Anterior cingulate cortex (tissue), 58 donors: Measurements from ENCODE around the gene KIAA0825.
A peak's percentile ranks its signal among the peaks of the same experiment; 100 is the strongest.

Experiments used
- DNase-seq, 58 donors: peaks; one replicate each; lab custom pipeline; 2025; lab: John Stamatoyannopoulos, UW

The KIAA0825 gene

DNA sequence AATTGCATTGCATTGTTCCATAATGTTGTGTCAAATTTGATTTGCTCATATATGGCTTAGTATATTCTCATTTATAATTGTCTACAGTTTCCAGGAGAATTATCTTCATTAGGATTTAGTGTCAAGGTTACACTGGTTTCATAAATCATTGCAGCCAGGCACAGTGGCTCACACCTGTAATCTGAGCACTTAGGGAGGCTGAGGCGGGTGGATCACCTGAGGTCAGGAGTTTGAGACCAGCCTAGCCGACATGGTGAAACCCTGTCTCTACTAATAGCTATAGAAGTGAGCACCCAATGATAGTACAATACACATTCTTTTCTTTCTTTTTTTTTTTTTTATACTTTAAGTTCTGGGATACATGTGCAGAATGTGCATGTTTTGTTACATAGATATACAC is 282.5 kb downstream of the KIAA0825 start:
- no peak for DNase-seq

DNA sequence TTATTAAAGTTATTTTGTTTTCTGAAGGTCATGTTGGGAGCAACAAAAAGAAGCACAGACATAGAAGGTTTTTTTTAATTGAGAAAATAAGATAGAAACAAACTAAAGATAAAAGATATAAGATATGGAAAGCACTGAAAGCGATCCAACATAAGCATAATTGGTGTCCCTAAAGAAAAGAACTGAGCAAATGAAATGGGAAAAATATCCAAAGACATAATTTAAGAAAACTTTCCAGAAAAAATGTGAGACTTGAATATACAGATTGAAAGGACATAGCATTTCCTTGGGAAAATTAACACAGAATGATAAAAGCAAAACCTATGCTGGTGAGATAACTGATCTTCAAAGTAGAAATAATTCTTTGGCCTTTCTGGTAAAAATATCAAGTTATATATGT is 289.3 kb downstream of the KIAA0825 start:
- DNase-seq = no peak

DNA sequence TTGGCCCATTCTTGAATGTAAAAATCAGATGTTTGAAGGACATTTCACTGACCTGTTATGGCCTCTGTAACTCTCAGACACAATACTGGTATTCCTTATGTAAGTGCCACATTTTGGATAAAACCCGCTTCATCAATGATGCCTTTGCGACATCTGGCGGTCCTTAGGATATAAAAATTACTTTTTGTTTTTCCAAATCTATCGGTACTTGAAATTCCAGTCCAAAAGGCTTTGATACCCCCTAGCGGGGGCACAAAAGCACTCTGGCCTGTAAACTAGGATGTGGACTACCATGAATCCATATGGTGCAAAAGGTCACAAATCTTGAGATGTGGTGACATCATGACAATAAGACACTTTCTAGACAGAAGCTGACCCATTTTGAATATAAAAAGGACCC is 291.8 kb downstream of the KIAA0825 start:
- no peak for DNase-seq

DNA sequence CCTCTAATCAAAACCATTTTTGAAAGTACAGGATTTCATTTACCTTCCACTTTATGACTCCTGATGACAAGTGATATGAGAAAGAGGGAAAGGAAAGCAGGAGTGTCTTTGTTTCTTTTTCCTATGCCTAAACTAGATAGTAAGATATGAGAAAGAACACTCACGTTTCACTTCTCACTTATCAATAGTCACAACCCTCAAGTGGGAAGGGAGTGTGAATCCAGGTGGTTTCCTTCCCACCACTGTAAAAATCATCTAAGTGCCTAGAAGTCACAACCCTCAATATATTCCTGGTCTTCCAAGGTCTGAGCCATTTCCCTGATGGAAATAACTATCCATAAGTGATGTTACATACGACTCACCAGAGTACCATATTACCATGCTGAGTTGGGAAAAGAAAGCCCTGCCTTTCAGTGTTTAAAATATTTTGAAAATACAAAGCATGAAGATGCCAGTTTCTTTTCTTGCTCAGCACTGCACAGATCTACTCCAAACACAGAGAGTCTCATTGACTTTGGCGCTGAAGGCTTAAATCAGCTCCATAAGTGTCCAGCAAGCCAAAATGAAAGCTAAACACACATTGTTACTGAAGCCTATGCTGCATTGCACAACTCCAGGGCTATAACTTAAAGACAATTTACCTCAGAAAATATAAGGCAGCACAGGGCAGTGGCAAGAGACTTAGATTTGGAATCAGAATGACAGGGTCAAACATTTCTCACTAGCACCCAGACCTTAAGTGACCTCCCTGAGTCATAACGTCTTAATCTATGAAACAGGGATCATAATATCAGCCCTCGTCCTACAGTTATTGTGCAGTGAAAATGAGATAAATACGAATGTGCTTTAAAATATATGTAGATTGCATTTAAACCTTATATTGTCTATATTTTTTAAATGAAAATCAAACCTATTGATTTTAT is 301.2 kb downstream of the KIAA0825 start:
- no peak for DNase-seq

DNA sequence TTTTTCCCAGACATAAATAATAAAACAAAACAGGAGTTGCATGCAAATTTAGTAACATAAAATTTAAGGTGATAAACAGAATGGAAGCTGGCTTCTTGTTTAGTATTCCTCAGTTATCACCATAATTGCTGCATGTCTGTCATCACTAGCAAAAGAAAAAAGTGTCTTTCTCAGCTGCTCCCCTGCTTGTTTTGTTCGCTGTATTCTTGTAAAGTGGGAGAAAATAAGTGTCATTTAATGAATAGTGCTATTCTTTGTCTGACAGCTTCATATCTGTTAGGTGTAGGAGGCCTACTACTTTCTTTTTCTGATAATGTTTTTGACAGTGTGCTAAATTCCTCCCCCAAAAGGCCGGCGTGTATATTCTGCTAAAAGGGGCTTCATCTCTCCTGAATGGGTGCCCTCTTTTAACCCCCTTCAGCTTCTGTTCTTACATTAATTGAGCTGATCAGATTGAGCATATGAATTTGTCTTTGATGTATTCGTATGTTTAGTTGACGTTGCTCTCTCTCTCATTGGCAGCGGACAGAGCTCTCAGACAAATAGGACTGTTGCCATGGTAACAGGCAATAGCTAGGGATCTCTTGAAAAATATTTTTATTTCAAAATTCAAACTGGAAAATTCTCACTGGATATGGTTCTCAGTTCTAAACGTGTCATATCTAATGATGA is 303.8 kb downstream of the KIAA0825 start:
- peak in 15 of 58 donors; percentile 0 to 41 (median 3) for DNase-seq

DNA sequence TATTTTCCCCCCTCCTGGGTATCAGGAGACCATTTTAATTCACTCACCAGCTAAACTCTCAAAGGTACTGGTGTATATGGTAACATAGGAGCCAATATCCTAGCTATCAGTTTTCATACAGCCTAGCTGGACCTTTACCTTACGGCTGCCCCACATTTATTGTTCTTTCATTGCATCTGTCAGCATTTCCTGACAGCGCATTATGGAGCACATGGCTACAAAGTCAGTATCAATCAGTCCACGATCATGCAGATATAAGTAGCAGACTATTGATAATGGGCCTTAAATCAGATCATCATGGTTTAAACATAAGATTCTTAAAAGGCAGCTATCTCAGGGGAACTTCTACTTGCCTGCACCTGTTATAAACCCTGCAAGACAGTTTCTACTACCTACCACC is 304.7 kb downstream of the KIAA0825 start:
- DNase-seq = no peak

DNA sequence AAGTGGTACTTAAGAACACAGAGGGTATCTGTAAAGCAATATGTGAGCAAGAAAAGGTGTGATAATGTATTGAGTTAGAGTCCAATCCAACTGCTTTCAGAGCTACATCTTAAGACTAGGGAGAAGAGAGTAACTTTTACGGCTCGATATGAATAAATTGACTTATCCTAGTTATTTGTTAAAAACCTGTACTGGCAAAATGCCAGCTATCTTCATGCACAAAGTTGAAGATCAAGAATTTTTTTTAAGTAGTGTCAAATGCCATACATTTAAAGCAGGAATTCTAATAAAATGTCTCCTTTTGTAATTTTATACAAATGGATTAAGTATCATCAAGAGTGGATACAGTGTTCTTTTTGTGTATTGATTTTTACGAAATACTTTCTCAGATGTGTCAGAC is 305.2 kb downstream of the KIAA0825 start:
- DNase-seq = no peak

DNA sequence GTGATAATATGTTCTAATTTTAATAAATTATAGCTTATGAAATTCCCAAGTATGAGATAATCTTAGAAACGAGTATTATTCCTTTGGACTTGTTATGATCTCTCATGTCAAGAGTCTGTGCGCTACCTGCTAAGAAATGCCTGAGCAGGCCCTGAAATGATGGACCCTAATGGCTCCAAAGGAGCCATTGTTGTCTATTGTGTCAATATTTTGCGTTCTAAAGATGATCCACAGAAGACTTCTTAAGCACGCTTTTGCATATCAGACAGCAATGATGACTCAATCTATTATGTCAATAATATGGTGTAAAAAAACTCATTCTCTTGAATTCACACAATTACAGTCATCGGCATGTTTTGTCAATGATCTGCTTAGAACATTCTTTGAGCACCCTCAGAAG is 306.1 kb downstream of the KIAA0825 start:
- DNase-seq = no peak

DNA sequence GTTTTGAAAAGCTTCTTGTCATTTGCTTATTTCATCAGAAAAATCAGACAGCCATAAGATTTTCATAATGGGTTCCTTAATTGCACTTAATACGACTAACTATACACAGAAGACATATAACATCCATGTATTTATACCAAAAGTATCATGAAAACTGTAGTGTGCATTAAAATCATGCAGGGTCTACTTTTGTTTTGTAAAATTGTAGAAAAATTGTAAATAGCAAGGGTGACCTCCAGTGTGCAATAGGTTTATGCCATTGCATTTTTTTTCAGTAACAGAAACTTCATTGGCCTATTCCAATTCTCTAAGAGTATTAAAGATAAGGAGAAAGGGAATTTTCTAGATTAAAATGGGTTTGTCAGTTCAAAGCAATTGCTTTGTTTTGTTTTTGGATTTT is 307.6 kb downstream of the KIAA0825 start:
- DNase-seq = no peak

DNA sequence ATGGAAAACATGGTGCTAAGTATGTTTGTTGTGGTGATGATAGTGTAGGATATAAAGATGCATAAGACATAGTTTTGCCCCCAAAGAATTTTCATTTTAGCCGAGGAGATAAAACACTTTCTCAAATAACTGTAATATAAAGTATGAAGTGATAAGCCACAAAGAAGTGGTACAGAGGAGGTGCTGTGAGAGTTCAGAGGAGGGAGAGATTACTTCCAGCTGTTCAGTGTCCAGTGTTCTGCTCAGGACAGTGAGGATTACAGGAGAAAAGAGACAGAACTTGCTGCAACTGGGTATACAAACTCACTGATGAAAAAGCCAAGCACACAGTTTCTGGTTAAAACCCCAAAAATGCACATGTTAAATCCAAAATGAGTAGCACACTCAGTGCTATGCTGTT is 309.3 kb downstream of the KIAA0825 start:
- no peak for DNase-seq

DNA sequence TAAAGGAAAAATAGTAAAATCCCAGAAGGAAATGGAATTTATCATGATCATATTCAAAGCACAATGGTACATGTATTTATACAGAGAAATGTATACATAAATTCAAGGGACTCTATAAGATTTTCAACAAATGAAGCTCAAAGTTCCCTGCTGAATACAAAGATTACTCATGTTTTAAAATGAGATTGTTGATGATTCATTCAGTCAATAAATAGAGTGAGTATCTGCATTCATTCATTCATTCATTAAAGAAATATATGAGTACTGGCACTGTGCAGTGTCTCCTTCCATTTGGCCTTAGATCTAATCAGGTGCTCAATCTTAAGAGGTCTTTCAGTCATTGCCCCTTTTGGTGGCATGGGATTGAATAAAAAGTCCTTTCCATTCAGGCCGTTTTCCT is 310.0 kb downstream of the KIAA0825 start:
- DNase-seq = no peak

DNA sequence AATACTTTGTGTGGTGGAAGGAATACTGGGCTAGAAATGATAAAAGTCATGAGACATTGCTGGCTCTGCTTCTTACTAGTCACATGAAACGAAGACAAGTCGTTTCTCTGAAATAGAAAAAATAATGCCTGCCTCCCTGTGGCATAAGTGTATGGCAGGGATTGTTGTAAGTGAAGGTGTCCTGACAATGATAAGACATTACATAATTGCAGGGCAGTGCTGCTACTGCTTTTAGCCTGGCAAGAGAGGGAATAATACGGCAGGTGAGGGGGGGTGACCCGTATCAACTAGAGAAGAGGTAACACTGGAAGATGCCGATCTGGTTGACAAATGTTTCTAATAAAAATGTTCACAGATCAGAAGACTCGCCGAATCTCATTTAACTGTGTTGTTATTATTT is 314.3 kb downstream of the KIAA0825 start:
- DNase-seq = no peak

DNA sequence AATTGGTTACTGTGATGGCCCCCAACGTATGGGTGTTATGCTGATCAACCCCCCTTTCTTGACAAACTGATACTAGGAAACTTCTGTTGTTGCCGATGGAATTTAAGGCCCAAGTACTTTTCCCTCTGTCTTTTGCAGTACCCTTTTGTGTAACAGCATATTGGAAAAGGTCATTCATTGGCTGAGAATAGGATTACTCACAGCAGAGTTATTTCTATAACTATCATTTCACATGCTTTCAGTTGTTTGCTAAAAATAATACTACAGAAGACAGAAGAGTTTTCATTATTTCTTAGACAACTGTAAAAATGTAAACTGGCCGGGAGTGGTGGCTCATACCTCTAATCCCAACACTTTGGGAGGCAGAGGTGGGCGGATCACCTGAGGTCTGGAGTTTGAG is 329.5 kb downstream of the KIAA0825 start:
- no peak for DNase-seq

DNA sequence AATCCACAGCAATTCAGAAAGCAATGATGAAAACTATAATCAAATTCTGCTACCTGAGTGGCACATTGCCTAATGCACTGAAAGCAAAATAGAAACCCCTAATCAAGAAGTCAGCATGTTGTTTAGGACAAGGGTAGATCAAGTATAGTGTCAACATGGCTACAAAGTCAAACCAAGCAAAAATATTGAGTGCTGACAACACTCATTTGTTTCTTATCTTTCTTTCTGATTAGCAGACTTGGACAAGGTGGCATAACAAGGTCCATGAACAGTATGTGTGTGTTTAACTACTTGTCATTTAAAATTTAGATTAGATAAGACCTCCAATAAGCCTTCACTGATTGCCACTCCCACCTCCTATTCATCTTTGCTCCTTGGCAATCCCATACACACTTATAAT is 332.4 kb downstream of the KIAA0825 start:
- no peak for DNase-seq

DNA sequence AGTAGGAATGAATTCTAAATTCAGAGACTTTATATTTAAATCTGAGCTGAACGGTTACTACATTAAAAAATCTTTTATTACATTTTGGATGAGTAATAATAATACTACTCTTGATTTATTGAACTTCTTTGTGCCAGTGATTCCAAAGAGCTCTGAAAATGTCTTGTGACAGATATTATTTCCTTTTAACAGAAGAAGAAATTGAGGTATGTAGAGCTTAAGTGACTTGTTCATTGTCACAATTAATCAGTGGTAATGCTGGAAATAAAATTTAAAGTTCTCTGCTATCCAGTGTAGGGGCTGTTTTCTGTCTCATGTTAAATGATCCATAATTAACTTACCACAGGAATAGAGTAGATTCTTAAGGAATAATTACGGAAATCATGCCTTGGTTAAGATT is 335.3 kb downstream of the KIAA0825 start:
- DNase-seq = no peak

DNA sequence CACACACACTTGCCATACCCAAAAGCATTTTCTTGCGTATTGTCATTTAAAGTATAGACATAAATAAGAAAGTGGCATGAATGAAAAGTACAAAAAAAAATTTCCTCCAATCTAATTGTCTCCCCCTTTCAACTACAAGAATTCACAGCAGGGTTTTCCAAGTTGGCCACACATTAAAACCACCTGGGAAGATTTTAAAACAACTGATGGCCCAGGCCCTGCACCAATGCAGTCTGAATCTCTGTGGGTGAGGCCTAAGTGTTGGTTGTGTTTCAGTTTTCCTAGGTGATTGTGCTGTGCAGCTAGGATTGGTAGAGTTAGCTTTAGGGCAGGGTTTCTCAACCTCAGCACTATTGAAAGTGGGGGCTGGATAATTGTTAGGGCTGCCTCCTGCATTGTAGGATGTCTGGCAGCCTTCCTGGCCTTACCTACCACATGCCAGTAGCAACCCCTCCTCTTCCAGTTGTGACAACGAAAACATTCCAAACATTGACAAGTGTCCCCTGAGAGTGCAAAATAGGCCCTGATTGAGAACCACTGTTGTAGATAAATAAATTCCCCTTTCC is 337.1 kb downstream of the KIAA0825 start:
- DNase-seq = no peak

DNA sequence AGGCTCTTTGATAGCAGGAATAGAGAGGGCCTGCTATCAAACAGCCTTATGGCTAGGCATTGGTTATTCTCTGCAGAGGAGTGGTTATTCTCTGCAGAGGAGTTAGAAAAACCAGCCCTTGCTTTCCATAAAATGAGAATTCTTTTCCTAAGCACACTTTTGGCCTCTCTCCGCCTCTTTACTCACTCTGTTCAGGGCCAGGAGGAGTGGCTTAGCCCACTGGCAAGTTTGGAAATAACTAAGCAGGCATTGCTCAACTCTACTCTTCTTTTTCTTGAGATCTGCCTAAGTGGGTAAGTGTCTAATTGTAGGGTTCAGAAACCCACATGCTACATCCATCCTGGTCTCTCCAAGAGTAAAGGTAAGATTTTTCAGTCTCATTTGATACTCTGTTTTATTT is 341.7 kb downstream of the KIAA0825 start:
- no peak for DNase-seq

DNA sequence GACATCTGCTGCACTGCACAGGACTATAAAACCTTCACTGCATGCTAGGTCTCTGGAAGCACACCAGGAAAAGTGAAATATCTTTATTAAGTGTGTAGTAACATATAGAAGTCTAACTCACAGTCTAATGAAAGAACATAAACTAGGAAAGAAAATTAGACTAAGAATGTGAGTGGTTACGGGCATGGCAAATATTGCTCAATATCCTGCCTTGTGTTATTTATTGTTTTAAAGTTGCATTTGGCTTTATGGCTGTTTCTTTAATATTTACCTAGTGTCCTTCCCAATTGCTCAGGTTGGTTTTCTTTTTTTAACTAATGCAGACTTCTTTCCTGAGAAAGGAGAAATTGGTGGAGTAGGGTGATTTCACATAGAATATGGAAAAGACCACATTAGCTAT is 342.4 kb downstream of the KIAA0825 start:
- no peak for DNase-seq

DNA sequence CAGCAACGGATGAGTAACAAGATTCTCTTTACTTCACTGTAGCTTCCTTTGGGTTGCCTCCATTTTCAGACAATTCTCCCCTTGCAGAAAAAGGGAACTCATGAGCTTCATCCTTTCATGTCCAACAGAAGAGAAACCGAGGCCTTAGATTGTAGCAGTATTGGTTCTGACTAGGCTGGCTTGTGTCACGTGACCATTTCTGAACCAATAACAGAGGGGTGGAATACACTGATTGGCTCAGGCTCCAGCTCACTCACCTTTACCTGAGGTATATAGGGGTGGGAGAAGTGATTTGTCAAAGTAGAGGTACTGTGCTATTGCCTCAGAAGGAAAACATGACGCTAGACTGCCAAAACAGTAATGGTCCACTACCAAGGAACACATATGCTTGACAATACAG is 343.7 kb downstream of the KIAA0825 start:
- DNase-seq = no peak

DNA sequence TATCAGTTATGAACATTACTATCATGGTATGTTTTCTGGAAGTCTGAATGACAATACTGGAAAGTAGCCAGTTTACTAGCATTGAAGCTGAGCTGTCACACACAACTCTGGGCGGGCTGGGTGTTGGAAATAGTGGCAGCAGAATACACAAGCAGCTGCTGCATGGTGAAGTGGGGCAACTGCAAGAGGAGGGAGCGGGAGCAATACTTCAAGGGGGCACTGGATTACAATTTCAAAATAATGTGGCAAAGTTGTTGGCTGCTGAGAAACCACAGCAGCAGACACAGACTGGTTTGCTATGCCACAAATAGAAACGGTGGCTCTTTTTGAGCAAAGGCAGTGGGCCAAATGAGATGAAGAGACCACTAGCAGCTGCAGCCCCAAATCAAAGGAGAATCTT is 350.2 kb downstream of the KIAA0825 start:
- DNase-seq = no peak

DNA sequence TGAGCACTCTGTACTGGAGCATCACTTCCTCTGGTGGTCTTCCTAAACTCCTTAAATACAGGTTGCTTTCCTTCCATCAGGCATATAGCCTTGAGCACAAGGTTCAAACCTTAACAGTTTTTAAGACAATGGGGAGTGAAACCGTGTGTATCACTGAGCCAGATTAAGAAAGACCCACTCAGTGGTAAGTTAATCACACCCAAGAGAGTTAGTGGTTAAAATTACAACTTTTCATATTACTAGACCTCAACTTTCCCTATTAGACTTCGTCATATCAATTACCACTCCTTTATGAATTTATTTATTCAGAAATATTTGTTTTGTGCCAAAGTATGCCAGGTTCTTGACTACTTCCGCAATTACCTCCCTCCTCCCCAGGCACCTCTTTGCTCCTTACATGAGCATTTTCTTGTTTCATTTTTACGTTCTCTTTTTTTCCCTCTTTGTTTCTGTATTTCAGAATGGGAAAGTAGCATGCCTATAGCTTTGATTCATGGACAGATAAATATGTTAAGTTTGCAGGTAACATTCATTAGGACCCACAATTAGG is 351.0 kb downstream of the KIAA0825 start:
- no peak for DNase-seq
